Measurements from ENCODE around the gene DDI2.
A peak's percentile ranks its signal among the peaks of the same experiment; 100 is the strongest.
"Not testable (repeated sequence)": the region's sequence is repeated elsewhere in the genome, so short reads cannot be mapped to it uniquely, and the experiment has no call there.

DDI2 gene

GRCh38 chr1:15678578-15678977 lies 61.3 kb downstream of the DDI2 start:
- DNase-seq (ENCODE audit: low read depth), result no peak

GRCh38 chr1:15680131-15680530 lies 62.9 kb downstream of the DDI2 start:
- DNase-seq (ENCODE audit: low read depth), result no peak

- DNase-seq (ENCODE audit: low read depth), result no peak
Measured at GRCh38 chr1:15680561-15681348, 63.5 kb downstream of the DDI2 start.

- DNase-seq (ENCODE audit: low read depth), result no peak
Measured at GRCh38 chr1:15681349-15682292, 64.4 kb downstream of the DDI2 start.

- DNase-seq (ENCODE audit: low read depth), result no peak
Measured at GRCh38 chr1:15682936-15683341, 65.7 kb downstream of the DDI2 start.

GRCh38 chr1:15683345-15684039 lies 66.2 kb downstream of the DDI2 start:
- DNase-seq (ENCODE audit: low read depth), result no peak

- DNase-seq (ENCODE audit: low read depth), result peak; percentile 17
Measured at GRCh38 chr1:15684042-15684461, 66.8 kb downstream of the DDI2 start, which contains the start of gene PLEKHM2. PLEKHM2 (plus strand) TSS chr1:15684320; CDS start chr1:15684559, 239 bp downstream.

GRCh38 chr1:15684468-15685291 lies 67.4 kb downstream of the DDI2 start:
- DNase-seq (ENCODE audit: low read depth), result peak; percentile 3

GRCh38 chr1:15685820-15686219 lies 68.6 kb downstream of the DDI2 start:
- no peak for DNase-seq (ENCODE audit: low read depth)

GRCh38 chr1:15687446-15687845 lies 70.2 kb downstream of the DDI2 start:
- no peak for DNase-seq (ENCODE audit: low read depth)

- DNase-seq (ENCODE audit: low read depth), result no peak
Measured at GRCh38 chr1:15690317-15690716, 73.1 kb downstream of the DDI2 start.

GRCh38 chr1:15691434-15692032 lies 74.3 kb downstream of the DDI2 start:
- DNase-seq (ENCODE audit: low read depth), result no peak

- no peak for DNase-seq (ENCODE audit: low read depth)
Measured at GRCh38 chr1:15692121-15692682, 74.9 kb downstream of the DDI2 start.

- no peak for DNase-seq (ENCODE audit: low read depth)
Measured at GRCh38 chr1:15693371-15693770, 76.1 kb downstream of the DDI2 start.

- no peak for DNase-seq (ENCODE audit: low read depth)
Measured at GRCh38 chr1:15696956-15697521, 79.8 kb downstream of the DDI2 start.

GRCh38 chr1:15698201-15698600 lies 80.9 kb downstream of the DDI2 start:
- DNase-seq (ENCODE audit: low read depth), result no peak

- not testable (repeated sequence) for DNase-seq (ENCODE audit: low read depth)
Measured at GRCh38 chr1:15699321-15699720, 82.1 kb downstream of the DDI2 start.

- no peak for DNase-seq (ENCODE audit: low read depth)
Measured at GRCh38 chr1:15700508-15700907, 83.2 kb downstream of the DDI2 start.

- DNase-seq (ENCODE audit: low read depth), result no peak
Measured at GRCh38 chr1:15701784-15702183, 84.5 kb downstream of the DDI2 start.
